ENCODE data around the gene UNCX.

GRCh38 chr7:1262441-1262840 is 29.8 kb downstream of the UNCX start:
- no peak for TF ChIP-seq SIRT6 (IDR thresholded peaks at IDR 0.05; ENCODE audit: low read depth, low read length)
- TF ChIP-seq KLF13 (tag; IDR thresholded peaks at IDR 0.05; ENCODE audit: borderline replicate concordance, low read depth), result no peak
- no peak for TF ChIP-seq CREB3L1 (IDR thresholded peaks at IDR 0.05; ENCODE audit: borderline replicate concordance, low read depth)
- TF ChIP-seq ESRRA (IDR thresholded peaks at IDR 0.05; ENCODE audit: borderline replicate concordance, low read depth), result no peak
- TF ChIP-seq EGR1 (conservative IDR thresholded peaks at IDR 0.05), result no peak
- no peak for TF ChIP-seq GABPA (tag; conservative IDR thresholded peaks at IDR 0.05; ENCODE audit: low read depth)
